ENCODE data around the gene RGS12.
A peak's percentile ranks its signal among the peaks of the same experiment; 100 is the strongest.

The RGS12 gene

GRCh38 chr4:3332498-3332897, 39.7 kb downstream of the RGS12 start:
- no peak for DNase-seq

GRCh38 chr4:3334316-3334715, 41.5 kb downstream of the RGS12 start:
- DNase-seq = no peak

GRCh38 chr4:3335385-3335784, 42.6 kb downstream of the RGS12 start:
- no peak for DNase-seq

- no peak for DNase-seq
These were observed 43.2 kb downstream of the RGS12 start for GRCh38 chr4:3335982-3336381.

GRCh38 chr4:3336382-3337356, 43.8 kb downstream of the RGS12 start:
- DNase-seq = no peak

- DNase-seq = no peak
These were observed 44.5 kb downstream of the RGS12 start for GRCh38 chr4:3337357-3337732.

GRCh38 chr4:3337811-3338210, 45.0 kb downstream of the RGS12 start:
- DNase-seq = no peak

GRCh38 chr4:3338321-3338838, 45.6 kb downstream of the RGS12 start:
- DNase-seq = peak; percentile 20

GRCh38 chr4:3338976-3339531, 46.2 kb downstream of the RGS12 start:
- DNase-seq = no peak

- DNase-seq = no peak
These were observed 46.8 kb downstream of the RGS12 start for GRCh38 chr4:3339577-3339976.

- no peak for DNase-seq
These were observed 47.3 kb downstream of the RGS12 start for GRCh38 chr4:3340038-3340699.

- no peak for DNase-seq
These were observed 47.9 kb downstream of the RGS12 start for GRCh38 chr4:3340700-3341083.

GRCh38 chr4:3341760-3342159, 48.9 kb downstream of the RGS12 start:
- DNase-seq = no peak

GRCh38 chr4:3342182-3342854, 49.5 kb downstream of the RGS12 start:
- peak; percentile 38 for DNase-seq
